NCI-H1092 (cell line): ENCODE data around the gene KIF1A.
"Not testable (repeated sequence)": the region's sequence is repeated elsewhere in the genome, so short reads cannot be mapped to it uniquely, and the experiment has no call there.

Experiments used
- DNase-seq: peaks from one replicate; lab custom pipeline; 2025; lab: John Stamatoyannopoulos, UW

KIF1A gene

DNA sequence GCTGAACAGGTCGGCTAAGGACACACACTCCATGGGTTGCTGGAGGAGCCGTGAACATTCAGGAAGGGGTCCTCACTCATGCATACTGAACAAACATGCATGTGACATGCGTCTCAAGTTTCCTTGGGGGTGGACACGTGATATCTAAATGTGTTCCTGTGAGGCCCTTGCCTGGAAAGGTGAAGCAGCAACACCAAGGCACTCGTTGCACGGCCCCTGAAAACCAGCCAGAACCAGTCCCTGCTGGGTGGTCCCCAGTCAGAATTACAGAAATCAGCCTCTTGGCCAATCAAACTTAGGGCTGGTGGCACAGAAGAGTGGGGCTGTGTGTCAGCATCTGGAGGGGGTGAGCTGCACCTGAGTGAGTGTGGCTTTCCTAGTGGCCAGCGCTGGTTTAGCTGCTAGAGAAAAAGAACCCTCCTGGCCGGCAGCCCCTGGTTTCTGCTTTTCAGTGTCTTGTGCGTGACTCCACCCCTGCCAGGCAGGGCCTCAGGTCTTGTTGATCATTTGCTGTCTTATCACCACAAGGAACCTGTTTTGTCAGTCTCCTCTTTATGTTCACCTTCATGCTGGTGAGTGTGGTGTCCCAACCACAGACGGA, 134.1 kb downstream of the KIF1A start:
- DNase-seq = no peak

- DNase-seq = not testable (repeated sequence)
Observed at GRCh38 chr2:240683980-240684728, 135.9 kb downstream of the KIF1A start.

- DNase-seq = not testable (repeated sequence)
Observed at GRCh38 chr2:240683329-240683979, 136.6 kb downstream of the KIF1A start.

DNA sequence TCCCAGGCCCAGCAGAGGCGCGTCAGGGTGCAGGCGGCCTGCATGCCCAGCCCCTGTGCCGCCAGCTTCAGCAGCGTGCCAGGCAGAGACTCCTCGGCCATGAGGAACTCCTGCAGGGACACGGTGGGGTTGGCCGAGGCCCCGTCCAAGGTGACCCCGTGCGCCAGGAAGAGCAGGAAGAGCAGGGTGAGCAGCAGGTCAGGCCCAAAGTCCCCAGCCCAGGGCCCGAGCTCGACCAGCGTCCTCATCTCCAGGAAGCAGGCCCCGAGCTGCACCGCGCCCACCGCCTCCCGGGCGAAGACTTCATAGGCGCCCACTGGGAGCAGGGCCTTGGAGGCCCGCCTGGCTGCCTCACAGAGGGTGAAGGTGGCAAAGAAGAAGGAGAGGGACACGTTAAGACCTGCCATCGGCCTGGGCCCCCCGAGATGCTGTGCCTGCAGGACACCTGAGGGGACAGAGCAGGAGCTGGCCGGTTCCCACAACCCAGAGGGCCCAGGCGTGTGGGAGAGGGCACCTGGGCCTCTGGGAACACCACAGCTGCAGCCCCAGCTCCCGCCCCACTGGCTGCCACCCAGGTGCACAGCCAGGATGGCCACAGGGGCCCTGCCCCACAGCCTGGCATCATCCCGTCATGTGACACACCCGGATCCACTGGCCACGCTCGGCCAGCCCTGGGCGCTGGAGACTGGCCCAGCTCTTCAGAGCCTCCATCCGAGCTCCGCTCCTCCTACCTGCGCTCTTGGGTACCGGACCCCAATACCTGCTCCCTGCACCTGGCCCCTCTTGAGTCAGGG, 137.4 kb downstream of the KIF1A start, which contains the start of gene AQP12B:
Gene AQP12B, minus strand, starts transcription at position 455 of the 794 bp plus-strand sequence. Its CDS starts 48 bp downstream, at position 407.
- not testable (repeated sequence) for DNase-seq

DNA sequence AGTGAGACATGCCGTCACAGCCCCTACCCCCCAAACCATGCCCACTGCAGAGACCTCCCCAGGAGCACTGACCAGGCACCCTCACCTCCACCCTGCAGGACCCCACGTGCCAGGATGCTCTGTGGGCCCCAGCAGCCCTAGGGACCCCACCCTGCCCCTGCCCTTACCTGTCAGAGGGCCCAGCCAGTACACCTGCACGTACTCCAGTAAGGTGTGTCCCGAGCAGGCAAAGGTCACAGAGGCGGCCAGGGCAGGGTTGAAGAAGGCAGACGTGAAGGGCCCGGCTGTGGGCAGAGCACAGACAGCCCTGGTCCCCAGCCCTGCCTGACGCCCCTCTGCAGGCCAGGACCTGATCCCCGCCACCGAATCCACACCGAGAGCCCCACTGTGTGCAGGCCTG, 139.8 kb downstream of the KIF1A start:
- not testable (repeated sequence) for DNase-seq

- not testable (repeated sequence) for DNase-seq
Observed at GRCh38 chr2:240678909-240679308, 141.1 kb downstream of the KIF1A start.

DNA sequence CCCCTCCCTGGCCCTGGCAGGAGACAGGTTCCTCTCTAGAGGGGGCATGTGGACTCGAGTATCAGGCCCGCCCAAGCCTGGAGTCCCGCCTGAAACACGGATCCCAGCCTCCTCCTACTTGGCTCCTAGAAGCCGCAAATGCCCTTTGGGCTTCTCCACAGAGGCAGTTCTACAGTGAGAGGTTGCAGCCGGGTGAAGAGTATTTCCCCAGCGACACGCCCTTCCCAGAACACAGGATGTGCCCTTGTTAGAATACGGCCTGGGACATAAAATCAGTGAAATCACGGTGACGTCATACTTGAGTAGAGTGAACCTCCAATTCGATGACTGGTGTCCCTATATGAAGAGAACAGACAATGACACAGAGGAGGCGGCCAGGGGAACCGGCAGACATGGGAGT, 142.0 kb downstream of the KIF1A start:
- not testable (repeated sequence) for DNase-seq

DNA sequence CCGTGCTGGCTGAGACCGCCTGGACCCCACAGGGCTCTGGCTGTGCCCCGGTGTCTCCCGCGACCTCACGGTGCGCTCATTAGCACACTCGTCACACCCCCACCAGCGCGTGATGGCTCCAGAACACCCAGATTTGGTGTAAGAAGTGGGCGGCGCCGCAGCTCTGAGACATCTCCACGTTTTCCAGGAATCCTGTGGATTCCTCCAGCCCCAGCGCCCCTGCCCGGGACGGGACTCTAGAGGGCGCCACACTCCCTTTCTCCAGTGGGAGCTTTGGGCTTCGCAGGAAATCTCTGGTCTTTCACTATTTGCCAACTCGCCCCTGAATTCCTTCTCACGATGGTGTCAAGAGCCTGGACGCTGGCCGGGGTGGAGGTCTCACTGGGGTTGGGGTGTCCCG, 144.7 kb downstream of the KIF1A start:
- DNase-seq = not testable (repeated sequence)

- DNase-seq = not testable (repeated sequence)
Observed at GRCh38 chr2:240674461-240675184, 145.4 kb downstream of the KIF1A start.

DNA sequence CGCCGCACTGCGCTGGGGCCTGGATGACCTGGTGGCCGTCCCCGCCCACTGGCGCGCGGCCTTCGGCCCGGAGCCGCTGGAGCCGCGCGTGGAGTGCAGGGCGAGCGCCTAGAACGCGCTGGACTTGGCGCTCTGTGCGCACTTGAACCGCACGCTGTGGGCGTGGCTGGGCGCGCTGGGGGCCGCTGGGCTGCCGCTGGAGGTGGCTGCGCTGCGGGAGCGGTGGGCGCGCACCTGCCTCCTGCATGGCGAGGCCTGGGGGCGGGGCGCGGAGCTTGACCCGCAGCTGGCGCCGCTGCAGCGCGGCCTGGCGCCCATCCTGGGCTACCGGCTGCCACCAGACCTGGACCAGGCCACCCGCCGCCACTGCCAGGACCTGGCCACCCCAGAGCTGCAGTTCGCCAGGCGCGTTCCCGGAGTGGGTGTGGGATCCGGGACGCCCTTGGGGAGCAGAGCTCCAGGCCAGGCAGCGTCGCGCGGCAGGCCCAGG, 147.3 kb downstream of the KIF1A start:
- no peak for DNase-seq

DNA sequence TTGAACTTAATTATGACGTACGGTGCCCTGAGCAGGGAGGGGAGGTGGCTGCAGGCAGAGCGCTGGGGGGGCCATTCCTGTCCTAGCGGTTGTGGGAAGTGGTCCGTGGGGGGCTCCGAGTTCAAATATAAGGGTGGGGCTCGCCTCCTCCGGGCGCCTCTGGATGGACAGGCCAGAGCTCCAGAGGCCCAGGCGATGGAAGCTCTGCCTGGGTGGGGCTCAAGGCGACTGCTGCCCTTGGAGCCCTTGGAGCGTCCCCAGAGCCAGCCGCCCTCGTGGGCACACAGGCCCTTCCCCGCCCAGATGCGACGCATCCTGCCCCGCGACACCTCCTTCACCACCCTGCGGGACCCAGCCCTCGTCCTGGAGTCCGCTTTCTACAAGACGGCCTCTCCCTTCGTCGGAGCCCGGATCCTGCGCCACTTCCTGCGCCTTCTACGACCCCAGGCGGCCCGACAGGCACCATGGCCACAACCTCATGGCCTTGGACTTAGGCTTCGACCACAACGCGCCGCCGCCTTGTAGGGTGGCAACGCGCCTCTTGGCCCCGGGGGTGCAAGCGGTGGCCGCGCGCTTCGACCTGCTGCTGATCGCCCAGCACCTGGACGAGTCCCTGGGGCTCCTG, 147.8 kb downstream of the KIF1A start:
- DNase-seq = no peak

- no peak for DNase-seq
Observed at GRCh38 chr2:240670950-240671349, 149.1 kb downstream of the KIF1A start.

GRCh38 chr2:240670402-240670801, 149.6 kb downstream of the KIF1A start:
- DNase-seq = no peak

DNA sequence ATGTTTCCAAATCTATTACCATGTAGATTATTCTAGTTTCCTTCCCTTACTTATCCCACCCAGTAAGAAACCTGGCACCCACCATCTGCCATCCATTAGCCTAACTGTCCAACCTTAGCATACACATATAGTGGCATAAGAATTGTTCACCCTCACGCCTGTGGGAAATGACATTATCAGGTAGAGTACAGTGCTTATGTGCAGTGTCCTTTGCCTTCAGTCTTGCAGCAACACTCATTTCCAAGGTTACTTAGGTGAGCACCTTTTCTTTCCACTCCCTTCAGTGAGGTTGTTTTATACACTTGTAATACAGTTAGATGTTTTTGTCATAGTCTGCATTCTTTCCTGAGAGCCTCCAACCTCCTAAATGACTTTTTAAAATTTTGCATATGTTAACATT, 155.4 kb downstream of the KIF1A start:
- DNase-seq = no peak
